Transverse colon (tissue), 4 donors: ENCODE measurements around the gene AS3MT.

Experiments used
- CTCF ChIP-seq, 5 experiments: fragments of 200-600 bp in 3 of 5; fragments of 450-650 bp in 2 of 5; sonication (generic) in 3 of 5; IDR thresholded peaks; 1 replicate in 2 of 5; 2 replicates in 3 of 5; pipeline ENCODE4 v1.5.1; 2016 to 2017; ENCODE audit warnings: antibody characterized with exemption in 5 of 5, inconsistent platforms in 3 of 5, mild to moderate bottlenecking in 2 of 5, moderate library complexity in 1 of 5
- EP300 ChIP-seq: sonication (generic); formaldehyde crosslinking; IDR thresholded peaks from one replicate; pipeline ENCODE4 v1.6.1; 2017; ENCODE audit warnings: antibody characterized with exemption, low read depth
- POLR2A ChIP-seq: fragments of 450-650 bp; IDR thresholded peaks from one replicate; pipeline ENCODE4 v1.6.1; 2016; ENCODE audit warnings: antibody characterized with exemption, mild to moderate bottlenecking, moderate library complexity
- POLR2AphosphoS5 ChIP-seq, 3 donors: sonication (generic); formaldehyde crosslinking; IDR thresholded peaks; one replicate each; pipeline ENCODE4 v1.6.1; 2016; ENCODE audit warnings: antibody characterized with exemption in 3 of 3

GRCh38 chr10:102916173-102916572 lies 46.9 kb downstream of the AS3MT start:
- TF ChIP-seq CTCF (IDR thresholded peaks at IDR 0.05) (no peak), POLR2A (no peak), POLR2AphosphoS5 (IDR thresholded peaks at IDR 0.05) (no peak), EP300 (no peak)
